ENCODE results near the gene SP4.

DNA sequence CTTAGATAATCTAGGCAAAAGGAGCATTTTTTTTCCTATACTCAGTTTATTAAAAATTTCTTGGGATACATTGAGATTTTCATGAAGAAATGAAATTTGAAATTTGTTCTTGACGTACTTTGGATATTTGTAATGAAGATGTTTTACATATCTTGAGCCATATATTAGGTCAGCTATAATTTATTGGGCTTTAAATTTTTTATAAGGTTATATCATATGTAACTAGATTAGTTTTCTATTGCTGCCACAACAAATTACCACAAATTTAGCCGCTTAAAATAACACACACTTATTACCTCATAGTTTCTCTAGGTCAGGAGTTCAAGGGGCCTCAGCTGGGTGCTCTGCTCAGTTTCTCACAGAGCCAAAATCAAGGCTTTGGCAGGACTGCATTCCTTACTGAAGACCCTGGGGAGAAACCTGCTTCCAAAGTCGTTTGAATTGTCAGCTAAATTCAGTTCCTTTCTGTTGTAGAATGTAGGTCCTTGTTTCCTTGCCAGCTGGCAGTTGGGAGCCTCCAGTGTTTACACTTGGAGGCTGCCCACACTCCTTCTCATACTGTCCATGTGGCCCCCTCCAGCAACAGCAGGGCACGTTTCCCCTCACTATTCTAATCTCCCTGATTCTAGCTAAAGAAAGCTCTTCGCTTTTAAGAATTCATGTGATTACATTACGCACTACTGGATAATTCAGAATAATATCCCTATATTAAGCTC is 72.4 kb downstream of the SP4 start:
- TF ChIP-seq, protein P1, sequence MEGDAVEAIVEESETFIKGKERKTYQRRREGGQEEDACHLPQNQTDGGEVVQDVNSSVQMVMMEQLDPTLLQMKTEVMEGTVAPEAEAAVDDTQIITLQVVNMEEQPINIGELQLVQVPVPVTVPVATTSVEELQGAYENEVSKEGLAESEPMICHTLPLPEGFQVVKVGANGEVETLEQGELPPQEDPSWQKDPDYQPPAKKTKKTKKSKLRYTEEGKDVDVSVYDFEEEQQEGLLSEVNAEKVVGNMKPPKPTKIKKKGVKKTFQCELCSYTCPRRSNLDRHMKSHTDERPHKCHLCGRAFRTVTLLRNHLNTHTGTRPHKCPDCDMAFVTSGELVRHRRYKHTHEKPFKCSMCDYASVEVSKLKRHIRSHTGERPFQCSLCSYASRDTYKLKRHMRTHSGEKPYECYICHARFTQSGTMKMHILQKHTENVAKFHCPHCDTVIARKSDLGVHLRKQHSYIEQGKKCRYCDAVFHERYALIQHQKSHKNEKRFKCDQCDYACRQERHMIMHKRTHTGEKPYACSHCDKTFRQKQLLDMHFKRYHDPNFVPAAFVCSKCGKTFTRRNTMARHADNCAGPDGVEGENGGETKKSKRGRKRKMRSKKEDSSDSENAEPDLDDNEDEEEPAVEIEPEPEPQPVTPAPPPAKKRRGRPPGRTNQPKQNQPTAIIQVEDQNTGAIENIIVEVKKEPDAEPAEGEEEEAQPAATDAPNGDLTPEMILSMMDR (IDR thresholded peaks at IDR 0.05; ENCODE audit: insufficient read depth, low read length) = no peak
- no peak for TF ChIP-seq POLR2AphosphoS5 (IDR thresholded peaks at IDR 0.05; ENCODE audit: low read depth)

All from HL-60 (cell line).